Measurements from ENCODE around the gene POLE2.
A peak's percentile ranks its signal among the peaks of the same experiment; 100 is the strongest.
"Not testable (repeated sequence)": the region's sequence is repeated elsewhere in the genome, so short reads cannot be mapped to it uniquely, and the experiment has no call there.

Gene POLE2

DNA sequence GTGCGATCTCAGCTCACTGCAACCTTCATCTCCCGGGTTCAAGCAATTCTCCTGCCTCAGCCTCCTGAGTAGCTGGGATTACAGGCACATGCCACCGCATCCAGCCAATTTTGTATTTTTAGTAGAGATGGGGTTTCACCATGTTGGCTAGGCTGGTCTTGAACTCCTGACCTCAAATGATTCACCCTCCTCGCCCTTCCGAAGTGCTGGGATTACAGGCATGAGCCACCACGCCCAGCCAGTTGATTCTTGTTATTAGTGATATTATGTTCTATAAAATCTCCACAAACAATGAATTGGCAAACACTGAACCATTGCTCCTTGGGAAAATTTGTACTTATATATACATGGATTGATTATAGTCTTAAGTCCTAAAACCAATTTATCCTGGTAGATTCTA lies 30.5 kb downstream of the POLE2 start:
- not testable (repeated sequence) for FAIRE-seq

DNA sequence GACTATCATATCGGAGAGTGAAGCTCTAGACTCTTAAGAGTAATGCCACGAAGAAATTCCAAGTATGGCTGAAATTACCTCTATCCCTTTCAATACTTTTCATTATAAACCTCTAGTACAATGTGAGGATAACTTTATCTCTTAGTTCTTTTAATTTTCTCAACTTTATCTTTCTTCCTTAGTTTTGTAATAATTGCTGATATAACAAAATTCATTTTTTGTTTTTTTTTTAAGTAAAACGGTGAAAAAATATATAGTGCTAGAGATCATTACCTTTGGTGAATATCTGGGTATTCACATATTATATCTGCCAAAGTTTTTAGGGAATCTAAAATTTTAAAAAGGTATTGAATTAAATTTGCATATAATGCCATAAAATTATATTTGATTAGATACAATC lies 33.5 kb downstream of the POLE2 start:
- FAIRE-seq, result peak; percentile 32

DNA sequence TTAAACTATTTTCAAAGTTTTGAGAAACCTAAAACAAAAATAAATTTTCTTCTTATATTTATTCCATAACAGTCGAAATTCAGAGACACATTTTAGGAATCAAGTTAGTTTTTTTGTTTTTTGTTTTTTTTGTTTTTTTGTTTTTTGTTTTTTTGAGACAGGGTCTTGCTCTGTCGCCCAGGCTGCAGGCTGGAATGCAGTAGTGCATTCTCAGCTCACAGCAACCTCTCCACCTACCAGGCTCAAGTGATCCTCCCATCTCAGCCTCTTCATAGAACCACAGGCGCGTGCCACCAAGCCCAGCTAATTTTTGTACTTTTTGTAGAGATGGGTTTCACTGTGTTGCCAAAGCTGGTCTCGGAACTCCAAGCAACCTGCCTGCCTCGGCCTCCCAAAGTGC lies 34.5 kb downstream of the POLE2 start:
- FAIRE-seq, result peak; percentile 78

DNA sequence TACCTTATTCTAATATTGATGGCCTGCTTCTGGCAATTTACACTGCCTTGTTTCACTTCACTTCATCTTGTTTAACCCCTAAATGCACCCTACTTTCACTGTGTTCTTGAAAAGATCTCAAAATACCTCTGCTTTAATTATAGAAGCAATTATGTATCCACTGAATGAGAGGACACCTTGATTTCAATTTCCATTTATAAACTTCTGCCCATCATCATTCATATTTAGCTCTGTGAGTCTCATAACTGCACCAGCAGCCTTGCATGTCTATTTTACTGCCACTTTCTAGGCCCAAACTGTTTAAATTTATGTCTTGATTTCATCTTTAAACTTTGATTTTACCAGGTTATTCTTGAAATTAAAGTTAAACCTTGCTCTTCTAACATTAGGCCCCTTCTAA lies 45.9 kb downstream of the POLE2 start:
- no peak for FAIRE-seq

DNA sequence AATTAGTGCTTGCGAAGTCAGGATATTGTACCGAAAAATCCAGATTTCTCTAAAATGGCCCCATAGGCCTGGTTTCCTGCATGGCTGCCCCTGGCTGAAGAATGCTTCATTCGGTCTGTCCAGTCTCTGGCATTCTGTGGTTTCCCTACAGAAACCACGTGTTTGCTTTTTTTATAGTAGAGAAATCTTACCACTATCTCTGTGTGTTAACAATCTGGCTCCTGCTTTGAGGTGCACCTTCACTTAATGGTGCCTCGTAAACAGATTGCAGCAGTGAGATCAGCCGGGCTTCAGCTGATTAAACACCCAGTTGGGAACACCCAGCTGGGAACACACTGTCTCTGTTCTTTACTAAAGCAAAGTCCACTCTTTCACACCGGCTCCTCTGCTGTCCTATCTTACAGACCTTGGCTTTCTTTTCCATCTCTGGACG lies 46.3 kb downstream of the POLE2 start:
- FAIRE-seq, result no peak

DNA sequence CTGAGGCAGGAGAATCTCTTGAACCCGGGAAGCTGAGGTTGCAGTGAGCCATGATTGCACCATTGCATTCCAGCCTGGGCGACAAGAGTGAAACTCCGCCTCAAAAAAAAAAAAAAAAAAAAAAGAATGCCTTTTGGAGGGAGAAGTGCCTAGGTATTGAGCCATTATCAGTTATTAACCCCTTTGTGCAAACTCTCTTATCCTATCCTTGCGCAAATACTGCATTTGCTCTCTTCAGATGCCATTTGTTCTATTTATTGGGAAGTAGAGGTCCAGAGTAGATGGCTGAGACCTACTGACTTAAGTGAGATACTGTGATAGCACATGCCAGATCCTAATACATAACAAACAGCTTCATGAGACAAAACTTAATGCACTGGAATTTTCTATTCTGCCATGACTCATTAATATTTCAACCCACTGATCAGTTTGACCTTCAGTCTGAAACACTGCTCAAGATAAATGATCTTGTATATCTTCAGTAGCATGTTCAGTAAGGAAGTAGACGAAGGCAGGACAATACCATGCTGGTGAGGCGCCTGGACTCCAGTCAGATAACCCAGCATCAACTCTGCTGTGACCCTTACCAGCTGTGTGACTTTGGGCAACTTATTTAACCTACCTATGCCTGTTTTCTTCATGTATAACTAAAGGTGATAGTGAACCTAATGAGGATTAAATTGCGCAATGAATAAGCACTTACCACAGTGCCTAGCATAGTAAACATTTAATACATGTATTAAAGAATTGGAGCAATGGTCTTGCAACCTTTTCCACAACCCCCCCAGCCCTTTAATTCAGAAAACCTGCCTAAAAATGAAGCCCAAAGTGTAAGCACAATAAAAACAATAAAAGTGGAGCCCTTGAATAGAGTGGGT lies 47.2 kb downstream of the POLE2 start:
- FAIRE-seq, result no peak

DNA sequence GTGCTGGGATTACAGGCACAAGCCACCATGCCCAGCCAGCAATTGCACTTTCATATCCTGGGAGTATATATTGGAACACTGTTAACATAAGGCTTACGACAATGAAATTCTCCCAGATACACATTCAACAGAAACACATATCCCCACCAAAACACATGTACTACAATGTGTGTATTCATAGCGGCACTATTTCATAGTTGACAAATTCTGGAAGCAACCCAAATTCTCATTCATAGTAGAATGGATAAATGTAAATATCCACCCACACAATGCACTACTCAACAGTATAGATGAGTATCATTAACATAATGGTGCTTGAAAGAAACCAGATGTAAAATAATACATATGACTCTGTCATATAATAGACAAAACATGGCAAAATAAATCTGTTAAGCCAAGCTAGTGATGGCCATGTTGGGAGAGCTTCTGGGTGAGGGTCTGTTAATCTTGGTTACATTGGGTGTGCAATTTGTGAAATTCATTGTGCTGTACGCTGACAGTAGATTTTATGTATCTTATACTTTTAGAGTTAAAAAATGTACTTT lies 50.4 kb downstream of the POLE2 start:
- no peak for FAIRE-seq

DNA sequence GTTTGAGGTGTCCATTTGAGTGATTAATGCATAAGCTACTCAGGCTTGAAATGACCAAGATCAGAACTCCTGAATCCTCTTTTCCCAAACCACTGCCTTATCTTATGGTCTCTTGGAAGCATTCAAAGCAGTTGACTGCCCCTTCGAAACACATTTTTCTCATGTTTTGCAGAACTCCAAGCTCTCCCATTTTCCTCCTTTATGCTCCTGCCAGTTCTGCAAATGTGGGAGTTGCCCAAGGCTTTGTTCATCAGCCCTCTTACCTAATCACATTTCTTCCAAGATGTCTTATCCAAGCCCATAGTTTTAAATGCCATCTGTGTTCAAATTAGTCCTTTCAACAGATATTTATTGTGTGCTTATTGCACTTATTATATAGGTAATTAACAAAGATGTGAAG lies 51.1 kb downstream of the POLE2 start:
- FAIRE-seq, result no peak

DNA sequence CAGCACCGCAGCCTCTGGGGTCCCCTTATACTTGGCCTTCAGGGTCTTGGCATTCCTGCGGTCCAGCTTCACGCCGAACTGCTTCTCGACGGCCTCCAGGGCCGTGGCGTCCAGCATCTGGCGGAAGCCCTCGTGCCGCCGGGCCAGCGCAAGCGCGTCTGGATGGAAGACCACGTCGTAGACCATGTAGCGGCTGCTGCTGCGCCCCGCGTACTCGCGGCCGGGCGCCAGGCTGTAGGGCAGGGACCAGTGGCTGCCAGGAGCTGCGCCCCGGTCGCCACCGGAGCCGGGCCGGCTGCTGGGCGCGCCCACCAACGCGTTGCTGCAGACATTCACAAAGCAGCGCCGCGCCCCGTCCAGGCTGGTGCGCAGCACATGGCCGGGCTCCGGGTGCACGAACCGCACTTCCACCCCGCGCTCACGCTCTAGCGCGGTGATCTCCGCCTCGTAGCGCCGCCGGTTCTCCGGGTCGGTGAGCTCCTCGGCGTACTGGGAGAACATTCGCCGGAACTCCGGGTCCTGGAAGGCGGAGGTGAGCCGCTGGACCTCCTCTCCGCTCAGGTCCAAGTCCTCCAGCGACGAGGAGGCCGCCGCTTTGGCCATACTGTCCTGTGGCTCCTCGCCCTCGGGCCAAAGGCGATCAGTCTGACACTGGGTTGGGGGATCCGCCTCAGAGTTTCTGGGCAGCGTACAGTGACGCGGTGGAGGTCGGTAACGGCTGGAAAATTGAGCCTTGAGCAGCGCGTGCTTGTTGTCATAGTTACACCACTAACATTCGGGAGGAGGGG lies 53.3 kb downstream of the POLE2 start, which contains the start of gene DNAAF2:
DNAAF2 (minus strand) TSS at position 698 of the 788 bp plus-strand sequence; CDS start at position 603, 95 bp downstream.
- no peak for FAIRE-seq

DNA sequence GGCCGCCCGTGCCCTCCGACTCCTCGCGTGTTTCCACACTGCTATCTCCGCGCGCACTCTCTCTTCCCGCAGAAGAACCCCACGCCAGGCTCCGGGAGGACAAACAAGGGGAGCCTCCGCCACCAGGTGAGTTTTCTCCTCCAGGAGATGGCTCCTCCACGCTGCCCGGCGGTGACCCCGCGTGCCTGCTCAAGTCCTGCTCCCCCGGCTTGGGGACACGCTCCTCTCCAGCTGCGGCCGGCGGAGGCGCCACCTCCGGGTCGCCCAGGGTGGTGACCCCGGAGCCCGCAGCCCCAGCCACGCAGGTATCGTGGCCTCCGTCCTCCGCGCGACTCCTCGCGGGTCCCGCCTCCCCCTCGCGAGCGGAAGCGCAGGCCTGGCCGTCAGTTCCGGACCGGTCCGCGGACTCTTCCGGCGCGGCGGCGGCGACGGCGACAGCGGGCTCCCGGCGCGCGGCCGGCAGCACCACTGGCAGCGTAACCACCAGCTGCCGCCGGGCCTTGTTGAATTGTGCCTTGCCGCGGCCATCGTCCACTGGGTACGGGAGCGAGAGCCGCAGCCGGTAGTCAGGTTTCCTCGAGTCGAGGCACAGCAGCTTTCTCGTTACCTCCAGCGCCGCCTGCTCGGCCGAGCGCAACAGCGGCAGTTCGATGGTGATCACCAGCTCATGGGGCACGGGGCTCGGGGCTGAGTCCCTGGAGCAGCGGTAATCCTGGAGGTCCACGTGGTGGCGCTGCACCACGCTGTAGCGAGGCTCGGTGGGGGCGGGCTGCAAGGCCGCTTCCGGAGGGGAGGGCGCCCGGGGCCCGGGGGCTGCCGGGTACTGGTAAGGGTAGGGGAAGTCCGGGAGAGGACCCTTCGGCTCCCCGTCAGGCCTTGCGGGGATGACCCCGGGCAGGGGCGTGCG lies 54.1 kb downstream of the POLE2 start:
- no peak for FAIRE-seq

DNA sequence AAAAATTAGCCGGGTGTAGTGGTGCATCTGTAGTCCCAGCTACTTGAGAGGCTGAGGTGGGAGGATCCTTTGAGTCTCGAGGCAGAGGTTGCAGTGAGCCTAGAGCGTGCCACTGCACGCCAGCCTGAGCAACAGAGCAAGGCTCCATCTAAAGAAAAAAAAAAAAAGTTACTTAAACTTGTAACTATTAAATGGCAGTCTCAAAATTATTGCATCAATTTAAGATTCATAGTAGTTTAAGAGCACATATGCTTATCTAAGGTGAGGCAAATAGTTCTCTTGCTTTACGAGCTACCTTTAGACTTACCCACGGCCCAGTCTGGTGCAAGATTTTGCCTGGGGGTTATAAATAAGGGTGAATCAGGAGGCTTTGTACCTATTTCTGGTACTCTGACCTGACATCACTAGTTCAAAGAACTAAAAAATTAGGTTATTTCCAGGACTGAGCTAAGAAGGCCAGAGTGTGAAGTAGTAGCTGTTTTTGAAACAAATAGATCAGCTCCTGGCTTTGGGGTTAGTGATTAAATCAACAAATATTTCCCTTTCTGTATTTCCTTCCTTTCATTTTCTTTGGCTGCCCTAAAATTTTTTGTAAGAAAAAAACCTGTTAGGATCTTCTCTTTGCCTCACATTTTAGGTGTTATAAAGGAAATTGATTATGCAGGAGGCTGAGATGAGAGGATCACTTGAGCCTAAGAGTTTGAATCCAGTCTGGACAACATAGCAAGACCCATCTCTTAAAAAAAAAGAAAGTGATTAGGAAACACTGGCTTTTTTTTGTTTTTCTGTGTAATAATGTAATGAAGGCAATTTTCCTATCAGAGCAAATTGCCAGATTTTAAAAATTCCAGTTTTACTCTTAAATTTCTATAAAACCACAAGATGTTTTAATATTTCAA lies 63.8 kb downstream of the POLE2 start:
- no peak for FAIRE-seq

DNA sequence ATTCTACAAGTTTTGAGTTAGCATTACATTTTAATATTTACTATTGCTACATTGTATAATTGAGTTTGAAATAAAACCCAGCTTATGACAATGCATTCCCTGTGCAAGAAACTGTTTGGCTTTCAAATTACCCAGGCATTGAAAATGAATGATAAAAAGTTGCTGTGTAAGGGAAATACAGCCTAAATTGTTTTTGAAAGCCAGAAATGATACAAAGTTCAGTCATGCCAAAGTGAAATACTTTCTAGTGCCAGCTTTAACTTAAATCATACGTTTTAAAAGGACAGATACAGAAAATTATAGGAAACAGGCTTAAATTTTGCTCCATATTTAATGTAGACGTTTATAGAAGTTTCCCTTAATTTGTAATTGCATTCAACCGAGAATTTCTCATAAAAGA lies 64.6 kb downstream of the POLE2 start:
- no peak for FAIRE-seq

DNA sequence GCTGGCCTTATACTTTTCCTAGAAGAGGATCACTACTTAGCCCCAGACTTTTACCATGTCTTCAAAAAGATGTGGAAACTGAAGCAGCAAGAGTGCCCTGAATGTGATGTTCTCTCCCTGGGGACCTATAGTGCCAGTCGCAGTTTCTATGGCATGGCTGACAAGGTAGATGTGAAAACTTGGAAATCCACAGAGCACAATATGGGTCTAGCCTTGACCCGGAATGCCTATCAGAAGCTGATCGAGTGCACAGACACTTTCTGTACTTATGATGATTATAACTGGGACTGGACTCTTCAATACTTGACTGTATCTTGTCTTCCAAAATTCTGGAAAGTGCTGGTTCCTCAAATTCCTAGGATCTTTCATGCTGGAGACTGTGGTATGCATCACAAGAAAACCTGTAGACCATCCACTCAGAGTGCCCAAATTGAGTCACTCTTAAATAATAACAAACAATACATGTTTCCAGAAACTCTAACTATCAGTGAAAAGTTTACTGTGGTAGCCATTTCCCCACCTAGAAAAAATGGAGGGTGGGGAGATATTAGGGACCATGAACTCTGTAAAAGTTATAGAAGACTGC lies 65.9 kb downstream of the POLE2 start:
- no peak for FAIRE-seq

DNA sequence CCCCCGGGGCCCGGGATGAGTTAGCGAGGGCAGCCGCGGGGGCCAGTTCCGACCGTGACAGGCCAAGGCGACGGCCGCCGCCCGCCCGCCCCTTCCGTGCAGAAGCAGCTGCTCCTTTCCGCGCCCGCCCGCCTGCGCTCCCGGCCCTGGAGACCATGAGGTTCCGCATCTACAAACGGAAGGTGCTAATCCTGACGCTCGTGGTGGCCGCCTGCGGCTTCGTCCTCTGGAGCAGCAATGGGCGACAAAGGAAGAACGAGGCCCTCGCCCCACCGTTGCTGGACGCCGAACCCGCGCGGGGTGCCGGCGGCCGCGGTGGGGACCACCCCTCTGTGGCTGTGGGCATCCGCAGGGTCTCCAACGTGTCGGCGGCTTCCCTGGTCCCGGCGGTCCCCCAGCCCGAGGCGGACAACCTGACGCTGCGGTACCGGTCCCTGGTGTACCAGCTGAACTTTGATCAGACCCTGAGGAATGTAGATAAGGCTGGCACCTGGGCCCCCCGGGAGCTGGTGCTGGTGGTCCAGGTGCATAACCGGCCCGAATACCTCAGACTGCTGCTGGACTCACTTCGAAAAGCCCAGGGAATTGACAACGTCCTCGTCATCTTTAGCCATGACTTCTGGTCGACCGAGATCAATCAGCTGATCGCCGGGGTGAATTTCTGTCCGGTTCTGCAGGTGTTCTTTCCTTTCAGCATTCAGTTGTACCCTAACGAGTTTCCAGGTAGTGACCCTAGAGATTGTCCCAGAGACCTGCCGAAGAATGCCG lies 66.7 kb downstream of the POLE2 start:
- no peak for FAIRE-seq

DNA sequence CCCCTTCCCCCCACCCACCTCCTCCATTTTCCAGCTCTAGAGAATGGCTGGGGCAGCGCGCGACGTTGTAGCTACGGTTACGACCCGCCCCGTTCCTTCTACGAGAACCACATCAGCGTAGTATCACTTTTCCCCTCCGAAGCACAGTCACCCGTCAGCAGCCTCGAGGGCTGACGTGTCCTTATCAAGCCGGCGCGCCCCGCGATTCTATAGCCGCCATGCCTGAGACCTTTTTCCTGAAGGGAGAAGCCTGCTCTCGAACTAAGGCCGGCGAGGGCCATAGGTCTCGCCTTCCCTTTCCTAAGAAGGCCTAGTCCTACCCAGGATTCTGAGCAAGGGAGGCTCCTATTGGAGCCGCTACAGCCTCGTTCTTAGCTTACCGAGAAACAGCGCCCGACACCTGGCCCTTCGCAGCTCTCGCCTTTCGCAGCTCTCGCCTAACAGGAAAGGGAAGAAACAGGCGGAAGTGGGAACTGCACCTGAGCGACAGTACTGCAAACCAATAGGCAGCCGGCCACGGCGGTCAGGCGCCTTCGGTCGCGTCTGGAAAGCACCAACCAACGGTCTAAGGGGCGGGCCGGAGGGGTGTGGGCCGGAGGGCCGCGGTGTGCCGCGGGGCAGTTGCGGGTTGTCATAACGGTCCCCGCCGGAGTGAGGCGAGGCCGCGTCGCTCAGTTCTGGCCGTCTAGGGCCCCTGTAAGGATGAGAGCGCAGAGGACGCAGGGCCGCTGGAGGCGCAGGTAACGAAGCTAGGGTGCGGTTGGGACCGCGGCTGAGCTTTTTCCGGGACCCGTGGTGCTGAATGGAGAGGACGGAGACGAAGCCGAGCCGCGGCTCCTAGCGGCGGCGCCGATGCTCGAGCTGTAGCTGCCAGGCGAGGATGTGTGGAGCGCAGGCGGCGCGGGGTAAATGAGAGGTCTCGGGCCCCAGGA lies 67.6 kb downstream of the POLE2 start, which contains the start of the genes MGAT2 and RPL36AL:
MGAT2 (plus strand) TSS at position 618 of the 932 bp plus-strand sequence. CDS start 470 bp downstream, outside the sequence.
RPL36AL (minus strand) TSS at position 445 of the 932 bp plus-strand sequence. CDS start 1,522 bp downstream, outside the sequence.
- no peak for FAIRE-seq

DNA sequence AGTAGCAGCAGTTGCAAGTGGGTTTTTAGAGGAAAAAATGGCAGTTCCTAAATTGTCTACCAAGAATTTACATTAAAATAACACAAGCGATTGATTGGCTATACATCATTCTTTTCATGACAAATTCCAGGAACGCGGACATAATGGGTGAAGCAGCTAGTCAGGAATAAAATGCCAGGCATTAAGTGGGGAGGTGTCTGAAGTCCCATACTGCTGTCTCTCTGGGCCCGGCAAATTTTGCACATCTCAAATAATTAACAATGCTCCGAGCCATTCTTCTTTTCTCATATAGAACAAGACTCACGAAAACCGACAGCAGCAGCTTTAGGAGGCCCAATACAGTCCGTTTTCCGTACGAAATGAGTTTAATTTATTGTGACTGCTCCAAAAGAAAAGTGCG lies 68.3 kb downstream of the POLE2 start:
- FAIRE-seq, result no peak

DNA sequence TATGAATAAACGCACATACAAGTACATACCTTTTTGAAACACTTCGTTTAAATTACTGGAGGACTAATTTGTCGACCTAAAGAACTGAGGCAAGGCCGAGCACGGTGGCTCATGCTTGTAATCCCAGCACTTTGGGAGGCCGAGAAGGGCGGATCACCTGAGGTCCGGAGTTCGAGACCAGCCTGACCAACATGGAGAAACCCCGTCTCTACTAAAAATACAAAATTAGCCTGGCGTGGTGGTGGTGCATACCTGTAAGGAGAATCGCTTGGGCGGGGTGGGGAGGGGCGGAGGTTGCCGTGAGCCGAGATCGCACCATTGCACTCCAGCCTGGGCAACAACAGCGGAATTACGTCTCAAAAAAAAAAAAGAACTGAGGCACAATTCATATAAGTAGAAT lies 68.7 kb downstream of the POLE2 start:
- not testable (repeated sequence) for FAIRE-seq

DNA sequence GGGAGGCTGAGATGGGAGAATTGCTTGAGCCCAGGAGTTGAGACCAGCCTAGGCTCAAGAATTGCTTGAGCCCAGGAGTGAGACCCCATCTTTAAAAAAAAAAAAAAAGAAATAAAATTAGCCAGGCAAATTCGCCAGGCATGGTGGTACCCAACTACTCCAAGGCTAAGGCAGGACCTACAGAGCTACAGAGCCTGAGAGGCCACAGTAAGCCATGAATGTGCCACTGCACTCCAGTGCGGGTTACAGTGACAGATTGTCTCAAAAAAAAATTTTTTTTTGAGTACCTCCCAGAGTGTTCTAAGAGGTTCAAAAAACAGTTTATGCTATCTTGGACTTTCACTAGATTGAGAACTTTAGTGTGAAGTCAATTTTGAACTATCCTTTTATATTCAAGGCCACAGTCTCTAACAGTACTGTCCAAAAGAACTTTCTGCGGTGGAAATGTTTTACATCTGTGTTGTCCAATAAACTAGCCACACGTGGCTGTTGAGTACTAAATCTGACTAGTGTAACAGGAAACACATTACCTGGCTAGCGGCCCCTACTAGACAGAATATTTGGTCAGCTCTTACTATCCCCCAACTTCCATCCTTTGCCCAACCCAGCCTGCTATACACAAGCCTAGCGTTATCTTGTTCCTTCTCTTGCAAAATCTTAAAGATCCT lies 70.0 kb downstream of the POLE2 start:
- no peak for FAIRE-seq

Measured in TTC549 (cell line).